ENCODE data around the gene PAQR8. TPM values are rescaled to one million over a fixed set of nuclear protein-coding genes. Genes with fewer than 3 reads are reported as not detected.
"Not testable (repeated sequence)": the region's sequence is repeated elsewhere in the genome, so short reads cannot be mapped to it uniquely, and the experiment has no call there.

PAQR8 gene
- total RNA-seq, 4 donors from 2014 or later: 8.6 to 21.1 (median 14.2) TPM

DNA sequence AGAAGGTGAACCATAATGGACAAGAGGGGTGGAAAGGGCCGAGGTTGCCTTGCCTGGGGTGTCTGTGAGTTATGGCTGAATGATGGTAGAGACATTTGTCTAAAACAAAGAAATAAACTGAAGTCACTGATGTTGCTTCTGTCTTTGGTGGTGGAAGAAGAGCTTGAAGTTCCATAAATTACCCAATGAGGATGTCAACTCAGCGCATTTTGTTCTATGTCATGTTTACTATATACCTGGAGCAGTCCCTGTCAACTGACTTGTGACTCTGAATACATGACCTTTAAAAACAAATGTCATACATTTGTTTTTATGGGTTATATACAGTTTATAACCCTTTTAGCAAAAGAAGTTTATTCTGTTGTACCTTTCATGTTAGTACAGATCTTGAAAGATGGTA, 60.2 kb downstream of the PAQR8 start:
- no peak overlapping the region for H3K27ac ChIP-seq
- TF ChIP-seq POLR2AphosphoS5 (IDR thresholded peaks at IDR 0.05) (no peak), POLR2A (IDR thresholded peaks at IDR 0.05) (no peak), EP300 (IDR thresholded peaks at IDR 0.05) (no peak)
- TF ChIP-seq, protein P1, sequence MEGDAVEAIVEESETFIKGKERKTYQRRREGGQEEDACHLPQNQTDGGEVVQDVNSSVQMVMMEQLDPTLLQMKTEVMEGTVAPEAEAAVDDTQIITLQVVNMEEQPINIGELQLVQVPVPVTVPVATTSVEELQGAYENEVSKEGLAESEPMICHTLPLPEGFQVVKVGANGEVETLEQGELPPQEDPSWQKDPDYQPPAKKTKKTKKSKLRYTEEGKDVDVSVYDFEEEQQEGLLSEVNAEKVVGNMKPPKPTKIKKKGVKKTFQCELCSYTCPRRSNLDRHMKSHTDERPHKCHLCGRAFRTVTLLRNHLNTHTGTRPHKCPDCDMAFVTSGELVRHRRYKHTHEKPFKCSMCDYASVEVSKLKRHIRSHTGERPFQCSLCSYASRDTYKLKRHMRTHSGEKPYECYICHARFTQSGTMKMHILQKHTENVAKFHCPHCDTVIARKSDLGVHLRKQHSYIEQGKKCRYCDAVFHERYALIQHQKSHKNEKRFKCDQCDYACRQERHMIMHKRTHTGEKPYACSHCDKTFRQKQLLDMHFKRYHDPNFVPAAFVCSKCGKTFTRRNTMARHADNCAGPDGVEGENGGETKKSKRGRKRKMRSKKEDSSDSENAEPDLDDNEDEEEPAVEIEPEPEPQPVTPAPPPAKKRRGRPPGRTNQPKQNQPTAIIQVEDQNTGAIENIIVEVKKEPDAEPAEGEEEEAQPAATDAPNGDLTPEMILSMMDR (IDR thresholded peaks at IDR 0.05): no peak
- no peak overlapping the region for H3K4me3 ChIP-seq
- H3K27me3 ChIP-seq: no peaks in the 10 kb centered on the region
- peaks cover 0 to 21% (median 0%) of the 10 kb centered on the region in 3 donors for H3K4me1 ChIP-seq
- no peaks in the 10 kb centered on the region for H3K9me3 ChIP-seq
- peaks cover 0 to 16% of the 10 kb centered on the region in 2 donors for H3K36me3 ChIP-seq
- ATAC-seq: no peak
- WGBS, 2 donors (ENCODE audit: low coverage in 1 of 2): 93 to 100% methylated on average over 1 to 2 of the region's 2 CpGs

DNA sequence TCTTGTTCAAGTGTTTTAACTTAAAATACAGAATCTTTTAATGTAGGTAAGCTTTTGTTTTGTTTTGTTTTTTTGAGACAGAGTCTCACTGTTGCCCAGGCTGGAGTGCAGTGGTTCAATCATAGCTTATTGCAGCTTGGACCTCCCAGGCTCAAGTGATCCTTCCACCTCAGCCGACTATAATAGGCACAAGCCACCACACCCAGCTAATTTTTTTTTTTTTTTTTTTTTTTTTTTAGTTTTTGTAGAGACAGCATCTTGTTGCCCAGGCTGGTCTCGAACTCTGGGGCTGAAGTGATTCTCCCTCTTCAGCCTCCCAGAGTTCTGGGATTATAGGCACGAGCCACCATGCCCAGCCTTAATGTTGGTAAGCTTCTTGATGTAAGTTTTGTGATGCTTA, 61.5 kb downstream of the PAQR8 start:
- Histone ChIP-seq H3K27me3 (no peaks in the 10 kb centered on the region), H3K27ac (peak overlapping the region in 2 of 4 donors; percentile 22 to 34), H3K36me3 (peaks cover 0 to 19% of the 10 kb centered on the region in 2 donors), H3K4me1 (peaks cover 0 to 17% (median 0%) of the 10 kb centered on the region in 3 donors), H3K9me3 (no peaks in the 10 kb centered on the region), H3K4me3 (no peak overlapping the region)
- ATAC-seq: no peak
- TF ChIP-seq EP300 (IDR thresholded peaks at IDR 0.05): no peak
- TF ChIP-seq POLR2A (IDR thresholded peaks at IDR 0.05): no peak
- TF ChIP-seq POLR2AphosphoS5 (IDR thresholded peaks at IDR 0.05): no peak
- TF ChIP-seq, protein P1 (IDR thresholded peaks at IDR 0.05): no peak
- WGBS, 2 donors (ENCODE audit: low coverage in 1 of 2): 64 to 88% methylated on average over 1 to 2 of the region's 3 CpGs

DNA sequence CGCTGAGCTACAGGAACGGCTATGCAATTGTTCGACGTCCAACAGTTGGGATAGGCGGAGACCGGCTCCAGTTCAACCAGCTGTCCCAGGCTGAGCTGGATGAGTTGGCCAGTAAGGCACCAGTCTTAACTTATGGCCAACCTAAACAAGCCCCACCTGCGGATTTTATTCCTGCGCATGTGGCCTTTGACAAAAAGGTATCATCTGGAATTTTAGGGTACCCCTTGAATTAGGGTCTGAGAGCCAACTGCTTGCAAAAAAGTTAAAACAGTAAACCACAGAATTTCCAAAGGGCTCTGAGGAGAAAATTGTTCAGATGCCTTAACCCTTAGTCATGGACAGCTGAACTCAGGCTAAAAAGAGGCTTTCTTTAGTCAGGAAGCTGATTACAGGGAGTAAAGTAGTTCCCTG, 62.0 kb downstream of the PAQR8 start:
- no peak for ATAC-seq
- peak overlapping the region in 3 of 4 donors; percentile 22 to 61 (median 34) for H3K27ac ChIP-seq

DNA sequence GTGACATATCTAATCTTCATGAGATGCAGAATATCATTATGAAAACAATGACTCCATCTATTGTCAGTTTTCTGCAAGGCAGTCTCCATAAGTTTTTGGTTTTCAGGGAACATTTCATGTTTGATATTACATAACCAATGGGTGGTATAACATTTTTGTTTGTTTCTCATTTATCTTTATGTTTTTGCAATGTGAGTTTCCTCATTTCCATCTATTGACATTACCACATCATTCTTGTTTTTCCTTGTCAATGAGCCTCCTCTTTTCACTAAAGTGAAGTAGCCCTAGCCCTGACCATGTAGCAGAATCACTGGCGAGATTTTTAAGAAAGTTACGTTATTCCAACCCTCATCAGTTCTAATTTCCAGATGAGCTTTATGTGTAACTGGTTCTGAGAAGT, 62.6 kb downstream of the PAQR8 start:
- H3K36me3 ChIP-seq: peaks cover 0 to 19% of the 10 kb centered on the region in 2 donors
- 56 to 88% methylated on average over 2 of the region's 2 CpGs for WGBS, 2 donors (ENCODE audit: low coverage in 1 of 2)
- H3K27ac ChIP-seq: peak overlapping the region in 2 of 4 donors; percentile 22 to 34

More for the DNA sequence above, 62.0 kb downstream of the PAQR8 start:
- Histone ChIP-seq H3K27me3 (no peaks in the 10 kb centered on the region), H3K36me3 (peaks cover 0 to 19% of the 10 kb centered on the region in 2 donors), H3K4me3 (no peak overlapping the region), H3K4me1 (peaks cover 0 to 17% (median 0%) of the 10 kb centered on the region in 3 donors), H3K9me3 (no peaks in the 10 kb centered on the region)
- 60 to 79% methylated on average over 1 to 2 of the region's 8 CpGs for WGBS, 2 donors (ENCODE audit: low coverage in 1 of 2)
- TF ChIP-seq EP300 (IDR thresholded peaks at IDR 0.05) (no peak), POLR2A (IDR thresholded peaks at IDR 0.05) (no peak), POLR2AphosphoS5 (IDR thresholded peaks at IDR 0.05) (no peak)
- TF ChIP-seq, protein P1 (IDR thresholded peaks at IDR 0.05): no peak

DNA sequence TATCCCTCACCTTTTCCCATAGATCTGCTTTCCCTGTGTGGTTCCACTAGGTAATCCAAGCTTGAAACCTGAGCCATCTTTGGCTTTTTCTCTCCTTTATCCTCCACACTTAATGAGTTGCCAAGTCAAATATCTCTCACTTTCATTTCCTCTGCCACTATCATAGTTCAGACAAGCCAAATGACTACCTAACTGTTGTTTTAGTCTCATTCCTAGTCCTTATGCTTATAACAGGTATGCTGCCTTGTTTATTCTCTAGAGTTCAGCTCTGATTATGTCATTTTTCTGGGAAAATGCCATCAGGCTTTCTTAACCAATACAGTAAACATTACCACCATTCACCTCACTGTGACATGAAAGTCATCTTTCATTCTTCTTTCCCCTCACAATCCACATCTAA, 64.7 kb downstream of the PAQR8 start:
- H3K36me3 ChIP-seq: peaks cover 0 to 19% of the 10 kb centered on the region in 2 donors
- H3K27ac ChIP-seq: no peak overlapping the region

More for the DNA sequence above, 62.6 kb downstream of the PAQR8 start:
- Histone ChIP-seq H3K9me3 (no peaks in the 10 kb centered on the region), H3K4me3 (no peak overlapping the region), H3K27me3 (no peaks in the 10 kb centered on the region), H3K4me1 (peaks cover 0 to 13% (median 0%) of the 10 kb centered on the region in 3 donors)
- ATAC-seq: no peak
- TF ChIP-seq POLR2AphosphoS5 (IDR thresholded peaks at IDR 0.05) (no peak), EP300 (IDR thresholded peaks at IDR 0.05) (no peak), POLR2A (IDR thresholded peaks at IDR 0.05) (no peak)
- TF ChIP-seq, protein P1 (IDR thresholded peaks at IDR 0.05): no peak

DNA sequence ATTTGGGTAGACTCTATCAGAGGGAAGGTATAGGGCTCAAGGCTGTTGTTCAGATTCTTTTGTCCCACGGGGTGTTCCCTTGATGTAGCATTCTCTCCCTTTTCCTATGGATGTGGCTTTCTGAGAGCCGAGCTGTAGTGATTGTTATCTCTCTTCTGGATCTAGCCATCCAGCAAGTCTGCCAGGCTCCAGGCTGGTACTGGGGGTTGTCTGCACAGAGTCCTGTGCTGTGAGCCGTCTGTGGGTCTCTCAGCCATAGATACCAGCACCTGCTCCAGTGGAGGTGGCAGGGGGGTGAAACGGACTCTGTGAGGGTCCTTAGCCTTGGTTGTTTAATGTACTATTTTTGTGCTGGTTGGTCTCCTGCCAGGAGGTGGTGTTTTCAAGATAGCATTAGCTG, 71.3 kb downstream of the PAQR8 start:
- not testable (repeated sequence) for ATAC-seq, H3K4me1 ChIP-seq, H3K9me3 ChIP-seq, H3K27me3 ChIP-seq, H3K4me3 ChIP-seq, H3K27ac ChIP-seq
- WGBS, 2 donors (ENCODE audit: low coverage in 1 of 2): 40 to 98% methylated on average over 1 to 4 of the region's 4 CpGs
- H3K36me3 ChIP-seq: peaks cover 0 to 15% of the 10 kb centered on the region in 2 donors

More for the DNA sequence above, 64.7 kb downstream of the PAQR8 start:
- H3K9me3 ChIP-seq: no peaks in the 10 kb centered on the region
- H3K4me3 ChIP-seq: no peak overlapping the region
- TF ChIP-seq EP300 (IDR thresholded peaks at IDR 0.05) (no peak), POLR2AphosphoS5 (IDR thresholded peaks at IDR 0.05) (no peak), POLR2A (IDR thresholded peaks at IDR 0.05) (no peak)
- TF ChIP-seq, protein P1 (IDR thresholded peaks at IDR 0.05): no peak
- ATAC-seq: no peak
- no peaks in the 10 kb centered on the region for H3K27me3 ChIP-seq
- H3K4me1 ChIP-seq: no peaks in the 10 kb centered on the region
